Heart right ventricle (tissue), 16 donors: ENCODE results near the gene IL25. TPM values are rescaled to one million over a fixed set of nuclear protein-coding genes. Genes with fewer than 3 reads are reported as not detected.
A peak's percentile ranks its signal among the peaks of the same experiment; 100 is the strongest.

ENCODE experiments used
- ATAC-seq, 8 donors: fragments of 200-7000 bp; cut with Tn5 transposase; one replicate each; pipeline ENCODE4 v1.9.1; 2020; ENCODE audit warnings: mild to moderate bottlenecking in 8 of 8, moderate library complexity in 8 of 8, moderate number of reproducible peaks in 1 of 8
- DNase-seq, 2 donors: peaks; one replicate each; pipeline ENCODE4 v3.0.0-alpha.2; 2020
- H3K27ac ChIP-seq, 10 donors: fragments of 200-600 bp; sonication (generic) in 2 of 10; one replicate each; pipeline versions ENCODE4 v1.5.0 to v1.8.0; 2020 to 2022; ENCODE audit warnings: mild to moderate bottlenecking in 3 of 10
- H3K27me3 ChIP-seq, 7 donors: fragments of 200-600 bp; one replicate each; pipeline ENCODE4 v1.8.0; 2021 to 2022; ENCODE audit warnings: mild to moderate bottlenecking in 2 of 7
- H3K36me3 ChIP-seq, 9 donors: fragments of 200-600 bp; sonication (generic) in 1 of 9; one replicate each; pipeline versions ENCODE4 v1.5.0 to v1.8.0; 2020 to 2022; ENCODE audit warnings: mild to moderate bottlenecking in 2 of 9
- H3K4me1 ChIP-seq, 9 donors: fragments of 200-600 bp; sonication (generic) in 1 of 9; one replicate each; pipeline versions ENCODE4 v1.5.0 to v1.8.0; 2020 to 2022; ENCODE audit warnings: mild to moderate bottlenecking in 4 of 9
- H3K4me3 ChIP-seq, 10 donors: fragments of 200-600 bp; sonication (generic) in 2 of 10; one replicate each; pipeline versions ENCODE4 v1.5.0 to v1.8.0; 2020 to 2022; ENCODE audit warnings: mild to moderate bottlenecking in 7 of 10, moderate library complexity in 2 of 10
- H3K9me3 ChIP-seq, 11 donors: fragments of 200-600 bp in 10 of 11; sonication (generic) in 2 of 11; one replicate each; pipeline versions ENCODE4 v1.5.0 to v1.8.0; 2013 to 2022; ENCODE audit warnings: mild to moderate bottlenecking in 2 of 11, control low read depth in 1 of 11, moderate library complexity in 1 of 11
- CTCF ChIP-seq, 9 donors: fragments of 200-600 bp; sonication (generic) in 2 of 9; IDR thresholded peaks; one replicate each; pipeline versions ENCODE4 v1.5.0 to v1.8.0; 2021 to 2022; ENCODE audit warnings: antibody characterized with exemption in 9 of 9, mild to moderate bottlenecking in 5 of 9, moderate library complexity in 1 of 9
- WGBS, 2 donors: extraction: QIAGEN DNeasy Blood & Tissue Kit; methylation state at CpG; one replicate each; pipeline ENCODE4 v1.1.7; 2013; ENCODE audit warnings: inconsistent platforms in 1 of 2; 5-methylcytosine and 5-hydroxymethylcytosine counted together
- intact Hi-C, 10 donors: fragments of 100-400 bp; cut with DNase I; formaldehyde crosslinking; loops; one replicate each; pipeline versions ENCODE4 v1.11.1 to v1.14.2; 2022
- polyA plus RNA-seq, 2 donors: library from polyadenylated mRNA; stranded (reverse); fragments of 200-250 nt; gene quantifications; one replicate each; pipeline ENCODE4 v1.2.3, GENCODE V29; 2013
- total RNA-seq, 10 donors: library from RNA; stranded (reverse); fragmentation: NEBNext Ultra II Directional in 3 of 10; extraction: Animal tissue kit (Norgen Biotek cat#: 25700) in 3 of 10; gene quantifications; one replicate each; pipeline versions ENCODE4 v1.2.1 to v1.2.4, GENCODE V29; 2021 to 2023
- donor health status: Arrhythmogenic right ventricular cardiomyopathy.
- donor health status: ischemic (EF 13 %, LVEDD 7.1; RV severe dilation, severe dysfunction).
- donor health status: healthy with polysubstance abuse.
- donor health status: DM: no; HTN: yes; CAD: no.
- donor health status: DM: no; HTN: no; CAD: no.
- donor health status: ischemic (EF 25% LVEDD 6.9; RV normal size, moderate dysfunction).
- donor health status: ischemic (EF 25% LVEDD 5.7; RV mildly dilated, moderate dysfunction).
- donor health status: healthy.
- donor health status: DM: yes; HTN: yes; CAD: no.
- donor health status: Ischemic cardiomyopathy.
- donor health status: ischemic (EF 35%, LVEDD 5.7; RV mildly dilated, moderate dysfunction).
- donor health status: nonischemic (EF 11% LVEDD 7.7; RV severe dilation, severe dysfunction).
- donor health status: DM: yes; HTN: yes; CAD: no.
- donor health status: PGD.
- donor health status: ischemic (EF 29% LVEDD 5.4; RV normal size, mild dysfunction).
- donor health status: nonischemic (EF 23%, LVEDD 6.1; RV moderate dilation, normal function).

IL25 gene
- total and polyA plus RNA-seq, 12 donors = 0.29 TPM; not detected in 11

- intact Hi-C loops = no loop called here
- DNase-seq = no peak
Measured at GRCh38 chr14:23411563-23412525, 39.2 kb downstream of the IL25 start.

GRCh38 chr14:23413681-23414080 lies 41.1 kb downstream of the IL25 start:
- 43 to 54% methylated on average over 16 of the region's 16 CpGs for WGBS, 2 donors
- Histone ChIP-seq H3K27ac (peak overlapping the region in 7 of 10 donors; percentile 22 to 84 (median 58)), H3K9me3 (no peaks in the 10 kb centered on the region), H3K27me3 (no peaks in the 10 kb centered on the region), H3K4me3 (no peak overlapping the region), H3K4me1 (peaks cover 0 to 32% (median 5%) of the 10 kb centered on the region in 9 donors), H3K36me3 (peaks cover 0 to 71% (median 0%) of the 10 kb centered on the region in 9 donors)
- DNase-seq = no peak
- ATAC-seq = no peak
- TF ChIP-seq CTCF (IDR thresholded peaks at IDR 0.05) = no peak
- intact Hi-C loops = no loop called here

More at GRCh38 chr14:23411563-23412525, 39.2 kb downstream of the IL25 start:
- H3K4me3 ChIP-seq = no peak overlapping the region
- peak in 4 of 8 donors; percentile 0 to 1 (median 0) for ATAC-seq
- H3K4me1 ChIP-seq = peaks cover 0 to 40% (median 5%) of the 10 kb centered on the region in 9 donors
- H3K27me3 ChIP-seq = peaks cover 0 to under 1% (median 0%) of the 10 kb centered on the region in 7 donors
- TF ChIP-seq CTCF (IDR thresholded peaks at IDR 0.05) = no peak
- H3K36me3 ChIP-seq = peaks cover 0 to 52% (median 0%) of the 10 kb centered on the region in 9 donors
- peak overlapping the region in 9 of 10 donors; percentile 7 to 86 (median 69) for H3K27ac ChIP-seq
- 44 to 57% methylated on average over 13 to 14 of the region's 14 CpGs for WGBS, 2 donors
- H3K9me3 ChIP-seq = no peaks in the 10 kb centered on the region

GRCh38 chr14:23414254-23414653 lies 41.6 kb downstream of the IL25 start:
- peaks cover 0 to 77% (median 2%) of the 10 kb centered on the region in 9 donors for H3K36me3 ChIP-seq
- no peak for ATAC-seq
- WGBS, 2 donors = 24 to 31% methylated on average over 3 of the region's 3 CpGs

More at GRCh38 chr14:23414254-23414653, 41.6 kb downstream of the IL25 start:
- TF ChIP-seq CTCF (IDR thresholded peaks at IDR 0.05) = no peak
- H3K27ac ChIP-seq = peak overlapping the region in 8 of 10 donors; percentile 20 to 82 (median 52)
- H3K4me3 ChIP-seq = no peak overlapping the region
- H3K4me1 ChIP-seq = peaks cover 0 to 29% (median under 1%) of the 10 kb centered on the region in 9 donors
- no peaks in the 10 kb centered on the region for H3K27me3 ChIP-seq
- no peaks in the 10 kb centered on the region for H3K9me3 ChIP-seq
- intact Hi-C loops = no loop called here
- no peak for DNase-seq
